HFFc6 (cell line): ENCODE results near the gene KRT37. TPM values are rescaled to one million over a fixed set of nuclear protein-coding genes. Genes with fewer than 3 reads are reported as not detected.

Source experiments
- DNase-seq: peaks from one replicate; pipeline ENCODE4 v3.0.0-alpha.2; 2018
- H3K27ac Mint-ChIP-seq: 2 replicates; pipeline ENCODE4 v1.8.0; 2020; ENCODE audit warnings: mild to moderate bottlenecking, mixed read lengths
- H3K27me3 Mint-ChIP-seq: 2 replicates; pipeline ENCODE4 v1.8.0; 2021; ENCODE audit warnings: mild to moderate bottlenecking, moderate library complexity, mixed read lengths; ENCODE audit not compliant: insufficient read depth
- H3K36me3 Mint-ChIP-seq: 2 replicates; pipeline ENCODE4 v1.8.0; 2021; ENCODE audit warnings: low read depth, mixed read lengths
- H3K4me1 Mint-ChIP-seq: 2 replicates; pipeline ENCODE4 v1.8.0; 2020; ENCODE audit warnings: low read depth, mixed read lengths
- H3K4me3 Mint-ChIP-seq: 2 replicates; pipeline ENCODE4 v1.8.0; 2020; ENCODE audit warnings: mild to moderate bottlenecking, moderate library complexity, mixed read lengths
- H3K9me3 Mint-ChIP-seq: 2 replicates; pipeline ENCODE4 v1.8.0; 2020; ENCODE audit warnings: mild to moderate bottlenecking, mixed read lengths
- total RNA-seq, 6 experiments: library from RNA; stranded (reverse); fragmentation: NEBNext Ultra II Directional; extraction: Animal tissue kit (Norgen Biotek cat#: 25700); gene quantifications; 2 replicates in 1 of 6; 3 replicates in 5 of 6; pipeline ENCODE4 v1.2.3, GENCODE V29; 2021
- TF ChIP-seq, protein P1 (sequence below): fragments of 200-600 bp; sonication (generic); IDR thresholded peaks from 2 replicates; pipeline ENCODE4 v1.5.0; 2021; ENCODE audit warnings: antibody characterized with exemption, mild to moderate bottlenecking

Gene KRT37
- total RNA-seq, 6 experiments from 2014 or later = not detected

DNA sequence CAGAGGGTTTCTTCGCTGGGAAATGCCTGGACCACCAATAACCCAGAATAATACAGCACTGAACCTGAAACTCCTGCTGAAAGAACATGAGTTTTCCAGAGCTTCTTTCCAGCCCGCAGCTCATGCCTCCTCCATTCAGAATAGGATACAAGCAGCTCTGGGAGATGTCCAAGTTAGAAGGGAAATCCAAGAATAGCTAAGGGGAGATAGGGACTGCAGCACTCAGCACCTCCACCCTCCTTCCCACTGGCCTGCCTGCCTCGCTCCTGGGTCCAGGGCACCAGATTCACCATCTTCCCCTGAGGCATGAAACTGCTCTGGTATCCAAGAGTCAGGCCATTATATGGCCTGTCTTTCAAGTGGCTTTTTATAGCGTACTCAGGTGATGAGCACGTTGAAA lies 31.1 kb downstream of the KRT37 start:
- Mint-ChIP-seq H3K27ac (no peak overlapping the region), H3K4me3 (no peak overlapping the region), H3K4me1 (peaks cover 52% of the 10 kb centered on the region), H3K36me3 (no peaks in the 10 kb centered on the region), H3K9me3 (no peaks in the 10 kb centered on the region), H3K27me3 (no peaks in the 10 kb centered on the region; the same call in none of the 2 replicates)
- no peak for DNase-seq
- TF ChIP-seq, protein P1, sequence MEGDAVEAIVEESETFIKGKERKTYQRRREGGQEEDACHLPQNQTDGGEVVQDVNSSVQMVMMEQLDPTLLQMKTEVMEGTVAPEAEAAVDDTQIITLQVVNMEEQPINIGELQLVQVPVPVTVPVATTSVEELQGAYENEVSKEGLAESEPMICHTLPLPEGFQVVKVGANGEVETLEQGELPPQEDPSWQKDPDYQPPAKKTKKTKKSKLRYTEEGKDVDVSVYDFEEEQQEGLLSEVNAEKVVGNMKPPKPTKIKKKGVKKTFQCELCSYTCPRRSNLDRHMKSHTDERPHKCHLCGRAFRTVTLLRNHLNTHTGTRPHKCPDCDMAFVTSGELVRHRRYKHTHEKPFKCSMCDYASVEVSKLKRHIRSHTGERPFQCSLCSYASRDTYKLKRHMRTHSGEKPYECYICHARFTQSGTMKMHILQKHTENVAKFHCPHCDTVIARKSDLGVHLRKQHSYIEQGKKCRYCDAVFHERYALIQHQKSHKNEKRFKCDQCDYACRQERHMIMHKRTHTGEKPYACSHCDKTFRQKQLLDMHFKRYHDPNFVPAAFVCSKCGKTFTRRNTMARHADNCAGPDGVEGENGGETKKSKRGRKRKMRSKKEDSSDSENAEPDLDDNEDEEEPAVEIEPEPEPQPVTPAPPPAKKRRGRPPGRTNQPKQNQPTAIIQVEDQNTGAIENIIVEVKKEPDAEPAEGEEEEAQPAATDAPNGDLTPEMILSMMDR = no peak

DNA sequence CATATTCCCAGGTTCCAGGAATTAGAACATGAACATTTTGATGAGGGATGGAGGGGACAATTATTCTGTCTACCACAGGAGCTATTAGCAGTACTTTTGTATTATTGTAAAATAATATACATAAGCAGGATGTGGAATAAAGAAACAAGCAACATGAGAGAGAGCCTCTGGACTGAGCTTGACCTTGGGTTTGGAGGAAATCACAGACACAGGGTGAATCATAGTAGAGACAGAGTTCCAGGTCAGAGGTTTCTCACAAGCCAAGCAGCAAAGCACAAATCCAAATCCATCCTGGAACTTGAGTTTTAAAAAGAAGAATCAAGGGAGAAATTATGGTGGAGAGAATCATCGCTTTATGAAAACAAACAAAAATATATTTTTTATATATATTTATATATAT lies 32.1 kb downstream of the KRT37 start:
- H3K4me1 Mint-ChIP-seq = peaks cover 52% of the 10 kb centered on the region
- peaks cover 4% of the 10 kb centered on the region; the same call in 1 of the 2 replicates for H3K9me3 Mint-ChIP-seq
- H3K27me3 Mint-ChIP-seq = no peaks in the 10 kb centered on the region; the same call in none of the 2 replicates
- H3K27ac Mint-ChIP-seq = peak overlapping the region; percentile 27
- no peak overlapping the region for H3K4me3 Mint-ChIP-seq
- TF ChIP-seq, protein P1 = no peak
- peak; percentile 29 for DNase-seq
- 0 out of 2 replicates have a peak, but pooled peaks cover 6% of the 10 kb centered on the region for H3K36me3 Mint-ChIP-seq

DNA sequence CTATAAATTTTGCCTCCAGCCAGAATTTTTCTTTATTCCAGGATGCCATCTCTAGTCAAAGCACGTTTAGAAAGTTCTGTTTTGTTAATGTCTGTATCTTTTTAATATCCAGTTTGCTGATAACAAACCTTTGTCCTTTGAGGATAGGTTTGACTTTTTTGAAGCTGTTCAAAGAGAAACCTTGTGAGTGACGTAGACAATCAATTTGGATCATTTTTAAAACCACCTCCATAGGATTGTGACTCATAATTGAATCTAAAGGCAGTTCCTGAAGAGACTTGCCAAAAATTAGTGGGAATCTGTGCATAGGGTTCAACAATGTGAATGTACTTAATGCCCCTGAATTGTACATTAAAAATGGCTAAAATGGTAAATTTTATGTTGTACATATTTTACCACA lies 32.9 kb downstream of the KRT37 start:
- H3K27ac Mint-ChIP-seq = no peak overlapping the region
- DNase-seq = no peak
- peaks cover 9% of the 10 kb centered on the region for H3K9me3 Mint-ChIP-seq
- TF ChIP-seq, protein P1 = no peak
- H3K4me1 Mint-ChIP-seq = peaks cover 52% of the 10 kb centered on the region
- H3K27me3 Mint-ChIP-seq = no peaks in the 10 kb centered on the region; the same call in 1 of the 2 replicates
- no peak overlapping the region for H3K4me3 Mint-ChIP-seq
- peaks cover 11% of the 10 kb centered on the region for H3K36me3 Mint-ChIP-seq

DNA sequence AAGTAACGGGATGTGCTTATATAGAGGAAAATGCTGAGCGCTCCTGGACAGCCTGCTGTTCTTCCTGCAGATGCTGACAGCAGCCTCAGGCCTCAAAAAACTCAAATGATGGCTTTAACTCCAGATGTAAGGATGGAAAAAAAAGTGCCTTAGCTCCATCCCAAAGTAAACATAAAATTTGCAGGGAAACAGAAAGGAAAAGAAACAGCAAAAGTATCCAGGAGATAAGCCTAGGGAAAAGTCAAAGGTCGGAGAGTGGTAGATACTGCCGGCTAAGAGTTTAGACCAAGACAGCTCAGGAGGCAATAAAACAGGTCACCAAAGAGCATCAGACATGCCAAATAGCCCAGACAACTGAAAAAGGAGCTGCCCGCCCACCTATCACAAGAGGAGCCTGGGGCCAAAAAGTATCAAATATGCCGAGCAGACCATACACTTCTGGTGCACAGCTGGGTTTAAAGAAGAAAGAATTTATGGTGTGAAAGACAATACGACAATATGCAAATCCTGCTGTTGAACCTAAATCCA lies 33.9 kb downstream of the KRT37 start:
- Mint-ChIP-seq H3K4me1 (peaks cover 52% of the 10 kb centered on the region), H3K9me3 (peaks cover 12% of the 10 kb centered on the region), H3K4me3 (no peak overlapping the region), H3K36me3 (peaks cover 16% of the 10 kb centered on the region), H3K27me3 (no peaks in the 10 kb centered on the region; the same call in 1 of the 2 replicates), H3K27ac (no peak overlapping the region)
- no peak for DNase-seq
- TF ChIP-seq, protein P1 = no peak

DNA sequence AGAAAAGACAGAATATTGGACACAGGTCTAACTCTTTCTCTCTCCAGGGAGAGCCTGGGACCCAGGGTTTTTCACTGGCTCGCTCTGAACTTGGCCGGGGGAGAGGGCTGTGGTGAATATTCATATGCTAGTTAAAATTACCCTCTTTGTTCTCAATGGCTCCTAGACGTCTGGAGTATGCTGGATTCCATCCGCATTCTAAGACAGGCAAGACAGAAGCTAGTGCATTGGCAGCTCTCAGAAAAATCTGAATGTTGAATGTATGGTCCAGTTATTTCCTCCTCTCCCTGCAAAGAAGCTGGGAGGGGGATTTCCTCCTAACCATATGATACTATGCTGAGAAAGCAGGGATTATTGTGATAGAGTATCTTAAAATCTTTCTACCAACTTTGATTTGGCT lies 36.7 kb downstream of the KRT37 start:
- peaks cover 48% of the 10 kb centered on the region for H3K4me1 Mint-ChIP-seq

More for the DNA sequence above, 36.7 kb downstream of the KRT37 start:
- Mint-ChIP-seq H3K36me3 (peaks cover 22% of the 10 kb centered on the region), H3K27me3 (no peaks in the 10 kb centered on the region; the same call in 1 of the 2 replicates), H3K27ac (no peak overlapping the region), H3K4me3 (no peak overlapping the region), H3K9me3 (peaks cover 12% of the 10 kb centered on the region)
- TF ChIP-seq, protein P1 = no peak
- no peak for DNase-seq
